ENCODE measurements around the gene ZNF583.

Gene ZNF583

DNA sequence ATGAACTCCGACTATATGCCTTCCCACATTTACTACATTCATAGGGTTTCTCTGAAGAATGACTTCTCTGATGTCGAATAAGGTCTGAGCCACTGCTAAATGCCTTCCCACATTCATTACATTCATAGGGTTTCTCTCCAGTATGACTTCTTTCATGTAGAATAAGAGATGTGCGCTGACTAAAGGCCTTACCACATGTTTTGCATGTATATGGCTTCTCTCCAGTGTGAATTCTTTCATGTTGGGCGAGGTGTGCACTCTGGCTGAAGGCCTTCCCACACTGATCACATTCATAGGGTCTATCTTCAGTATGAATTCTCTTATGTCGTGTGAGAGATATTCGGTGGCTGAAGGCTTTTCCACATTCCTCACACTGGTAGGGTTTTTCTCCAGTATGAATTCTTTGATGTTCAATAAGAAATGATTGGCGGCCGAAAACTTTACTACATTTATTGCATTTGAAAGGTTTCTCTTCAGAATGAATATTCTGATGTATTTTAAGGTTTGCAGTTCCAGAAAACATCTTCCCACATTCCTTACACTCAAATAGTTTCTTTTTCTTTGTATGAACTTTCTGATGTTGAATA lies 37.2 kb downstream of the ZNF583 start:
- no peak for DNase-seq (ENCODE audit: low read depth in 2 of 2, low spot score in 1 of 2)

DNA sequence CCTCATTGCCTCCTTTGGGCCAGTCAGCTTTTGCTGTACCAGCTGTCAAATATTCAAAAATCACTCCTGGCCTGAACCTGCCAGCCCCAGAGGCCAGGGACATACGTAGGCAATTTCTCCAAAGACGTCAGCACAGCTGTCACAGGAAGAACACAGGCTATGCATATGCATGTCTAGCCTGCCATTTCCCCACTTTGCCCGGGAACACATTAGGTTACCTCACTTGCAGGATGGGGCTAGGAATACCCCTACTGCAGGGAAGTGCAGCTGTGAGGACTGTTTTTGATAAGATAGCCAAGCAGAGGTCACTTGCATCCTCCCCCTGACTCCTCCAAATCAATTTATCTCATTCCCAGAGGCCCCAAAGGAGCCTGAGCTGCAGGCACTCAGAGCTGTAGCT lies 70.2 kb downstream of the ZNF583 start:
- no peak for DNase-seq (ENCODE audit: low read depth in 2 of 2, low spot score in 1 of 2)

DNA sequence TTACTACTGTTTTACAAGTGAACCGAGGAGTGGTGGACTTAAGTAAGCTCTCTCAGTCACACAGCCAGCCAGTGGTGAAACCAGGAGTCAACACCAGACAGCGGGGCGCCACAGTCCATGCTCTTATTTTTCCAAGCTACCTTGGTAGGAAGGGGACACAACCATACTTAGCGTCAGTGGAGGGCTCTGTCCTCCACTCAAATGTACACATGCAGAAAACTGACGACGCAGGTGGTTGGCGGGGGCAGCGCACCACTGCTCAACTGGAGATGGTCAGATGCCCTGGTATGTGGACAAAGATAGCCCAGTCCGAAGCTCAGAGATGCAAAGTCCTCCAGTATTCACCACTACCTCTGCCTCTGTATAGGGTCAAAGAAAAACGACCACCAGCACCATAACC lies 72.0 kb downstream of the ZNF583 start:
- DNase-seq (ENCODE audit: low read depth in 2 of 2, low spot score in 1 of 2) = no peak
